ENCODE results near the gene PTPRD. TPM values are rescaled to one million over a fixed set of nuclear protein-coding genes. Genes with fewer than 3 reads are reported as not detected.

The PTPRD gene
- total and polyA plus RNA-seq, 2 of the 4 experiments (the other 2 are of a cell fraction) = 0.07 to 0.18 TPM

GRCh38 chr9:8815219-8815618 is 1797.6 kb downstream of the PTPRD start:
- BruUV-seq (replicated peaks) = no TSS peak
- in situ Hi-C loops (cut with MboI; ENCODE audit: low sequenced_read_pairs) (no loop called here), intact Hi-C loops (cut with micrococcal nuclease) (no loop called here), dilution Hi-C loops (cut with HindIII; ENCODE audit: low sequenced_read_pairs, unreplicated experiment) (no loop called here)
- Histone ChIP-seq H4K20me1 (ENCODE audit: insufficient read depth, low read length) (no peaks in the 10 kb centered on the region), H3K36me3 (ENCODE audit: control insufficient read depth, insufficient read depth, low read length) (no peaks in the 10 kb centered on the region), H4K5ac (ENCODE audit: low read depth, low read length) (no peak overlapping the region), H2AFZ (replicated peaks; ENCODE audit: low read length, poor library complexity) (no peak overlapping the region), H2AK9ac (replicated peaks; ENCODE audit: low read depth, low read length, poor library complexity) (no peak overlapping the region), H4K8ac (ENCODE audit: low read depth in 2 of 2, low read length in 2 of 2) (no peak overlapping the region), H3K4me2 (ENCODE audit: low read depth, low read length) (no peak overlapping the region), H3K9me1 (ENCODE audit: insufficient read depth, low read length) (no peaks in the 10 kb centered on the region), H3K79me1 (ENCODE audit: low read depth in 1 of 2, low read length in 2 of 2) (no peaks in the 10 kb centered on the region), H2BK15ac (ENCODE audit: low read depth, low read length) (no peak overlapping the region), H2BK120ac (ENCODE audit: low read depth, low read length) (no peak overlapping the region), H3K9me3 (ENCODE audit: control insufficient read depth, insufficient read depth, low read length) (peaks cover 4% of the 10 kb centered on the region; the same call in 1 of the 2 replicates), H3K23ac (ENCODE audit: low read depth, low read length) (no peak overlapping the region), H4K91ac (ENCODE audit: insufficient read depth, low read depth, low read length) (no peak overlapping the region), H3K56ac (ENCODE audit: extremely low read depth, insufficient read depth, low read length) (no peak overlapping the region), H3K9ac (ENCODE audit: low read depth, low read length) (no peak overlapping the region), H3K18ac (ENCODE audit: low read depth, low read length) (no peak overlapping the region), H3K27me3 (ENCODE audit: control insufficient read depth, insufficient read depth, low read length) (no peaks in the 10 kb centered on the region), H2BK20ac (ENCODE audit: low read depth, low read length) (no peak overlapping the region), H3K14ac (replicated peaks; ENCODE audit: low read depth, low read length) (no peak overlapping the region), H3K27ac (ENCODE audit: insufficient read depth, low read length) (no peak overlapping the region), H3K4ac (ENCODE audit: low read depth, low read length) (no peak overlapping the region), H2AK5ac (ENCODE audit: low read depth, low read length) (no peak overlapping the region), H2BK5ac (ENCODE audit: low read depth, low read length, poor library complexity, severe bottlenecking) (no peak overlapping the region), H3K4me1 (ENCODE audit: control insufficient read depth, insufficient read depth, low read length) (no peaks in the 10 kb centered on the region), H3K4me3 (ENCODE audit: insufficient read depth, low read depth, low read length) (no peak overlapping the region)
- WGBS, 2 experiments (ENCODE audit: extremely low coverage in 2 of 2, insufficient read length in 1 of 2) = no CpG with 5 or more reads among the region's 1 CpG
- no peak for DNase-seq
- TF ChIP-seq RFX5 (IDR thresholded peaks at IDR 0.05; ENCODE audit: low read depth, low read length) = no peak
- no peak for TF ChIP-seq FOS (IDR thresholded peaks at IDR 0.05; ENCODE audit: low read depth, low read length)
- TF ChIP-seq CHD1 (IDR thresholded peaks at IDR 0.05; ENCODE audit: low read depth, low read length) = no peak
- TF ChIP-seq BHLHE40 (IDR thresholded peaks at IDR 0.05; ENCODE audit: low read depth, low read length) = no peak
- no peak for ATAC-seq (ENCODE audit: low read depth)
- ChIA-PET POLR2A (ENCODE audit: unreplicated experiment) (no interaction called here), CTCF (interaction anchor here (0.7 kb wide), 1 partner anchor 82 kb away, joined by 3 read pairs; no protein-coding TSS in a partner anchor)
